ENCODE measurements around the gene DDX47. TPM values are rescaled to one million over a fixed set of nuclear protein-coding genes. Genes with fewer than 3 reads are reported as not detected.
A peak's percentile ranks its signal among the peaks of the same experiment; 100 is the strongest.

Gene DDX47
- total and polyA plus RNA-seq, 8 donors, result 9.6 to 108 (median 31.8) TPM

- intact Hi-C loops (cut with DNase I; ENCODE audit: low total_unique reads), result no loop called here
- TF ChIP-seq EP300 (IDR thresholded peaks at IDR 0.05) (no peak), POLR2A (IDR thresholded peaks at IDR 0.05) (no peak), CTCF (IDR thresholded peaks at IDR 0.05) (no peak), POLR2AphosphoS5 (IDR thresholded peaks at IDR 0.05) (no peak)
- no peaks in the 10 kb centered on the region for H3K9me3 ChIP-seq
- no peak for DNase-seq
- H3K4me1 ChIP-seq, result peaks cover 15 to 74% (median 34%) of the 10 kb centered on the region in 4 donors
- no peaks in the 10 kb centered on the region for H3K27me3 ChIP-seq
- 72 to 92% (median 87%) methylated on average over 3 of the region's 3 CpGs for WGBS, 5 donors
- no peak overlapping the region for H3K4me3 ChIP-seq
- H3K36me3 ChIP-seq, result peaks cover 0 to 11% (median 5%) of the 10 kb centered on the region in 4 donors
- no peak overlapping the region for H3K27ac ChIP-seq
These were observed 1.8 kb upstream of the DDX47 start for GRCh38 chr12:12811343-12811742.

- Histone ChIP-seq H3K4me3 (no peak overlapping the region), H3K27me3 (no peaks in the 10 kb centered on the region), H3K27ac (no peak overlapping the region), H3K36me3 (peaks cover 0 to 11% (median 5%) of the 10 kb centered on the region in 4 donors), H3K4me1 (peaks cover 15 to 79% (median 37%) of the 10 kb centered on the region in 4 donors), H3K9me3 (no peaks in the 10 kb centered on the region)
- no peak for DNase-seq
- 95 to 97% (median 96%) methylated on average over 5 of the region's 5 CpGs for WGBS, 5 donors
- intact Hi-C loops (cut with DNase I; ENCODE audit: low total_unique reads), result no loop called here
- no peak for TF ChIP-seq CTCF (IDR thresholded peaks at IDR 0.05)
- no peak for TF ChIP-seq EP300 (IDR thresholded peaks at IDR 0.05)
- no peak for TF ChIP-seq POLR2AphosphoS5 (IDR thresholded peaks at IDR 0.05)
- no peak for TF ChIP-seq POLR2A (IDR thresholded peaks at IDR 0.05)
These were observed 972 bp upstream of the DDX47 start for GRCh38 chr12:12812174-12812573.

- intact Hi-C loops (cut with DNase I; ENCODE audit: low total_unique reads), result no loop called here
These were observed 477 bp upstream of the DDX47 start for GRCh38 chr12:12812618-12813119.

GRCh38 chr12:12817616-12818015 lies 4.5 kb downstream of the DDX47 start:
- intact Hi-C loops (cut with DNase I; ENCODE audit: low total_unique reads), result no loop called here
- Histone ChIP-seq H3K27me3 (no peaks in the 10 kb centered on the region), H3K4me3 (no peak overlapping the region), H3K36me3 (peaks cover 12 to 45% (median 39%) of the 10 kb centered on the region in 4 donors), H3K4me1 (peaks cover 24 to 72% (median 48%) of the 10 kb centered on the region in 4 donors), H3K9me3 (no peaks in the 10 kb centered on the region), H3K27ac (no peak overlapping the region)
- TF ChIP-seq EP300 (IDR thresholded peaks at IDR 0.05) (no peak), POLR2A (IDR thresholded peaks at IDR 0.05) (no peak), CTCF (IDR thresholded peaks at IDR 0.05) (no peak), POLR2AphosphoS5 (IDR thresholded peaks at IDR 0.05) (no peak)
- WGBS, 5 donors, result 92 to 95% (median 93%) methylated on average over 7 of the region's 7 CpGs
- no peak for DNase-seq

More at GRCh38 chr12:12812618-12813119, 477 bp upstream of the DDX47 start:
- 68 to 77% (median 72%) methylated on average over 14 of the region's 14 CpGs for WGBS, 5 donors
- Histone ChIP-seq H3K9me3 (no peaks in the 10 kb centered on the region), H3K27ac (peak overlapping the region in 4 of 5 donors; percentile 72 to 86 (median 82)), H3K27me3 (no peaks in the 10 kb centered on the region), H3K36me3 (peaks cover 0 to 15% (median 7%) of the 10 kb centered on the region in 4 donors), H3K4me1 (peaks cover 15 to 79% (median 38%) of the 10 kb centered on the region in 4 donors), H3K4me3 (peak overlapping the region in 2 of 4 donors; percentile 79 to 86)
- TF ChIP-seq CTCF (IDR thresholded peaks at IDR 0.05), result no peak
- no peak for TF ChIP-seq POLR2A (IDR thresholded peaks at IDR 0.05)
- TF ChIP-seq POLR2AphosphoS5 (IDR thresholded peaks at IDR 0.05), result no peak
- no peak for TF ChIP-seq EP300 (IDR thresholded peaks at IDR 0.05)
- no peak for DNase-seq
